ENCODE results near the gene BUD23. TPM values are rescaled to one million over a fixed set of nuclear protein-coding genes. Genes with fewer than 3 reads are reported as not detected.

Gene BUD23
- total RNA-seq, 4 donors from 2014 or later = 22.5 to 50.6 (median 39.3) TPM

DNA sequence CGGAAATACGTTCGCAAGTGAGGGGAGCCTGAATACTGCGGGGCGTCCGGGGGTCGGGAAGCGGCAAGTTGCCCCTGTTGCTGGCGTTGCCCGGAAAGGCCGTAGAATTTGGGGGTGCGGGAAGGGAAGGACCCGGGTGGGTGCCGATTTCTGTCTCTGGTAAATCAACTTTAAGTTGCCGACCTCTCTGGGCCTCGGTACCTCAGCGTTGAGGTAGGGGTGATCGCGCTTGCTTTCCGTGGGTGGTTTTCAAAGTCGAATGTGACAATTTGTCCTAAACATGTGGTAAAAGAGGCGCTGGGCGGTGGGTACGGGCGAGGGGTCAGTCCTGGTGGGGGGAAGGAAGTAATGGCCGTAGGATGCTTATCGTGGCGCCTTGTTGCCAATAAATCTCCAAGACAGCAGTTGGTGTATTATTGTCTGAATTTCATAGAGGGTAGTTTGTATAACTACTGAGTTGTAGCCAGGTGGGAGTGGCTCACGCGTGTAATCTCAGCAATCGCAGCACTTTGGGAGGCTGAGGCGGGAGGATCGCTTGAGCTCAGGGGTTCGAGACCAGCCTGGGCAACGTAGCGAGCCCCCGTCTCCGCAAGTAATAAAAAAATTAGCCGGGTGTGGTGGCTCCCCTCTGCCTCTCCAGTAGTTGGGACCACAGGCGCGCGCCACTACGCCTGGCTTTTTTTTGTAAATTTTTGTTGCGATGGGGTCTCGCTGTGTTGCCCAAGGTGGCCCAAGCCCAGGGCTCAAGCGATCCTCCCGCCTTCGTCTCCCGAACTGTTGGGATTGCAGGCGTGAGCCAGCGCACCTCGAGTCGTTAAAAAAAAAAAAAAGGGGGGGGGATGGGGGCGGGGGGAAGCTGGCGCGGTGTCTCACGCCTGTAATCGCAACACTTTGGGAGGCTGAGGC, 644 bp downstream of the BUD23 start:
- Histone ChIP-seq H3K9me3 (no peaks in the 10 kb centered on the region), H3K27me3 (no peaks in the 10 kb centered on the region), H3K27ac (peak overlapping the region; percentile 46 to 88 (median 82)), H3K36me3 (peaks cover 0 to 54% (median 0%) of the 10 kb centered on the region in 3 donors), H3K4me3 (peak overlapping the region; percentile 63 to 95 (median 78)), H3K4me1 (peaks cover 7 to 45% (median 14%) of the 10 kb centered on the region in 4 donors)
- 25 to 33% methylated on average over 55 to 58 of the region's 58 CpGs for WGBS, 2 donors
- TF ChIP-seq POLR2A (IDR thresholded peaks at IDR 0.05) (no peak), EP300 (IDR thresholded peaks at IDR 0.05) (no peak)
- TF ChIP-seq, protein P1, sequence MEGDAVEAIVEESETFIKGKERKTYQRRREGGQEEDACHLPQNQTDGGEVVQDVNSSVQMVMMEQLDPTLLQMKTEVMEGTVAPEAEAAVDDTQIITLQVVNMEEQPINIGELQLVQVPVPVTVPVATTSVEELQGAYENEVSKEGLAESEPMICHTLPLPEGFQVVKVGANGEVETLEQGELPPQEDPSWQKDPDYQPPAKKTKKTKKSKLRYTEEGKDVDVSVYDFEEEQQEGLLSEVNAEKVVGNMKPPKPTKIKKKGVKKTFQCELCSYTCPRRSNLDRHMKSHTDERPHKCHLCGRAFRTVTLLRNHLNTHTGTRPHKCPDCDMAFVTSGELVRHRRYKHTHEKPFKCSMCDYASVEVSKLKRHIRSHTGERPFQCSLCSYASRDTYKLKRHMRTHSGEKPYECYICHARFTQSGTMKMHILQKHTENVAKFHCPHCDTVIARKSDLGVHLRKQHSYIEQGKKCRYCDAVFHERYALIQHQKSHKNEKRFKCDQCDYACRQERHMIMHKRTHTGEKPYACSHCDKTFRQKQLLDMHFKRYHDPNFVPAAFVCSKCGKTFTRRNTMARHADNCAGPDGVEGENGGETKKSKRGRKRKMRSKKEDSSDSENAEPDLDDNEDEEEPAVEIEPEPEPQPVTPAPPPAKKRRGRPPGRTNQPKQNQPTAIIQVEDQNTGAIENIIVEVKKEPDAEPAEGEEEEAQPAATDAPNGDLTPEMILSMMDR (IDR thresholded peaks at IDR 0.05) = no peak
- no peak for DNase-seq (ENCODE audit: low spot score in 2 of 2)

DNA sequence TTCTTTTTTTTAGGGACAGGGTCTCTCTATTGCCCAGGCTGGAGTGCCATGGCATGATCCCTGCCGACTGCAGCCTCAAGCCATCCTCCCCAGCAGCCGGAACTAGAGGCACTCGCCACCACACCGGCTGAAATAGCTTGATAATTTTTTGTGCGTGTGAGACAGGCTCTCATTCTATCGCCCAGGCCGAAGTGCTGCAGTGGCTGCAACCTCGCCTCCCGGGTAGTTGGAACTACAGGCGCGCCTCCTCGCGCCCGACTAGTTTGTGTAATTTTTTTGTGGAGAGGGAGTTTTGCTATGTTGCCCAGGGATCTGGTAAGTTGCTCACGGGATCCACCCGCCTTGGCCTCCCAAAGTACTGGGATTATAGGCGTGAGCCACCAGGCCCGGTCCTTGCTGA, 1.9 kb downstream of the BUD23 start:
- Histone ChIP-seq H3K27me3 (no peaks in the 10 kb centered on the region), H3K9me3 (no peaks in the 10 kb centered on the region), H3K36me3 (peaks cover 0 to 54% (median 0%) of the 10 kb centered on the region in 3 donors), H3K27ac (no peak overlapping the region), H3K4me3 (no peak overlapping the region), H3K4me1 (peaks cover 7 to 37% (median 14%) of the 10 kb centered on the region in 4 donors)
- no peak for TF ChIP-seq POLR2A (IDR thresholded peaks at IDR 0.05)
- TF ChIP-seq EP300 (IDR thresholded peaks at IDR 0.05) = no peak
- TF ChIP-seq, protein P1 (IDR thresholded peaks at IDR 0.05) = no peak
- no peak for DNase-seq (ENCODE audit: low spot score in 2 of 2)
- 95 to 97% methylated on average over 18 of the region's 18 CpGs for WGBS, 2 donors

DNA sequence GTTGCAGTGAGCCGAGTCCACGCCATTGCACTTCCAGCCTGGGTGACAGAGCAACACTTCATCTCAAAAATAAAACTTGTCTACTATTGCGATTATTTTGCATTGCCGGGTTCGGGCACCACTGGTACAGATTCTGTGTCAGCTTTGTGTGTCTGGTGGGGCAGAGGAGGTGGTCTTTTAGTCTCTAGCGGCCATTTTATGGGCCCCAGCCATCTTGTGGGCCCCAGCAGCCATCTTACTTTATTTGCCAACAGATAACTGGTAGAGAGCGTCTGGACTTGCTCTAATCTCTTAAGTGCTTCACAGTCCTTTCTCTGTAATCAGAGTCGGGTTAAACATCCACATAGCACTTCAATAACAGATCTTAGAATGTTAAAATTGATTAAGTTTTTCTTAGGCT, 4.9 kb downstream of the BUD23 start:
- no peak for TF ChIP-seq POLR2A (IDR thresholded peaks at IDR 0.05)
- TF ChIP-seq, protein P1 (IDR thresholded peaks at IDR 0.05) = no peak
- TF ChIP-seq EP300 (IDR thresholded peaks at IDR 0.05) = no peak
- H3K4me1 ChIP-seq = peaks cover 0 to 12% (median 0%) of the 10 kb centered on the region in 4 donors
- no peak for DNase-seq (ENCODE audit: low spot score in 2 of 2)
- H3K4me3 ChIP-seq = no peak overlapping the region
- 92 to 95% methylated on average over 8 of the region's 8 CpGs for WGBS, 2 donors
- no peaks in the 10 kb centered on the region for H3K27me3 ChIP-seq
- peaks cover 6 to 69% (median 6%) of the 10 kb centered on the region in 3 donors for H3K36me3 ChIP-seq
- H3K9me3 ChIP-seq = no peaks in the 10 kb centered on the region
- no peak overlapping the region for H3K27ac ChIP-seq

DNA sequence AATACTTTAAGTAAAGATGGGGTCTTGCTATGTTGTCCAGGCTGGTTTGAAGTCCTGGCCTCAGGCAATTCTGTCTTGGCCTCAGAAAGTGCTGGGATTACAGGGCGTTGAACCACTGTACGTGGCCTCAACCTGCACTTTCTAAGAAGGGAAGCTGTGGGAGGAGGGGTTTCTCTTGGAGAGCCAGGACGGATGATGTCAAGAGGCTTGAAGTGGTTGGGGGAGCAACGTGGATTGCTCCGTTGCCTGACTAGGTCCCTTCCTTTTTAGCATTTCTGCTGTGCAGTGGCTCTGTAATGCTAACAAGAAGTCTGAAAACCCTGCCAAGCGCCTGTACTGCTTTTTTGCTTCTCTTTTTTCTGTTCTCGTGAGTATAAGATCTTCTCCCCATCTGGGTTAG, 7.2 kb downstream of the BUD23 start:
- no peaks in the 10 kb centered on the region for H3K27me3 ChIP-seq
- WGBS, 2 donors = 86 to 90% methylated on average over 7 of the region's 7 CpGs
- H3K36me3 ChIP-seq = peaks cover 7 to 93% (median 28%) of the 10 kb centered on the region in 3 donors
- H3K27ac ChIP-seq = no peak overlapping the region
- H3K9me3 ChIP-seq = no peaks in the 10 kb centered on the region
- no peaks in the 10 kb centered on the region for H3K4me1 ChIP-seq
- no peak for TF ChIP-seq POLR2A (IDR thresholded peaks at IDR 0.05)
- TF ChIP-seq EP300 (IDR thresholded peaks at IDR 0.05) = no peak
- TF ChIP-seq, protein P1 (IDR thresholded peaks at IDR 0.05) = no peak
- H3K4me3 ChIP-seq = no peak overlapping the region
- DNase-seq (ENCODE audit: low spot score in 2 of 2) = no peak

DNA sequence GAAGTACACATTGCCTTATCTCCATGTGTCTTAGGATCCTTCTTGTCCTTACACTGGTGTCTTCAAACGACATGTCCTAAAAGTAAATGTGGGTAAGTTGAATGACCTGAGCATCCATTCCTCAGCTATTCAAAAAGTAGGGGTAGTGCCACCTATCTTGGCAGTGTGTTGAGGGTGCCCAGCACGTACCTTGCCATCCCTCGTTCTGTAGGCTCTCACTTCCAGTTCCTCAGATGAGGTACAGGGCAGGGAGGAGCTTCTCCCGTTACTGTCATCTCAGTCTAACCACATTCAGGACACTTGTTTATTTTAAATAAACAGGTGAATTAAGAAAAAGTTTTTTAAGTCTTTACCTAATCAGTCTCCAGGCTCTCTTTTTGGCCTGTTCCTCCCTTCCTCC, 13.0 kb downstream of the BUD23 start:
- H3K36me3 ChIP-seq = peaks cover 7 to 100% (median 47%) of the 10 kb centered on the region in 3 donors
- no peak for DNase-seq (ENCODE audit: low spot score in 2 of 2)
- no peaks in the 10 kb centered on the region for H3K4me1 ChIP-seq
- H3K27me3 ChIP-seq = no peaks in the 10 kb centered on the region
- no peak overlapping the region for H3K27ac ChIP-seq
- WGBS, 2 donors = 87 to 92% methylated on average over 4 of the region's 4 CpGs
- no peaks in the 10 kb centered on the region for H3K9me3 ChIP-seq
- H3K4me3 ChIP-seq = no peak overlapping the region
- TF ChIP-seq POLR2A (IDR thresholded peaks at IDR 0.05) = no peak
- no peak for TF ChIP-seq EP300 (IDR thresholded peaks at IDR 0.05)
- TF ChIP-seq, protein P1 (IDR thresholded peaks at IDR 0.05) = no peak

All from tibial nerve (tissue), 4 donors.